Fibroblast of peridontal ligament (primary cell): ENCODE results near the gene ACOX3.
A peak's percentile ranks its signal among the peaks of the same experiment; 100 is the strongest.
"Not testable (repeated sequence)": the region's sequence is repeated elsewhere in the genome, so short reads cannot be mapped to it uniquely, and the experiment has no call there.

Source experiments
- DNase-seq: peaks from one replicate; pipeline ENCODE4 v3.0.0-alpha.2; 2010; ENCODE audit errors: extremely low read depth

The ACOX3 gene

GRCh38 chr4:8434251-8435073 is 6.1 kb downstream of the ACOX3 start:
- no peak for DNase-seq

GRCh38 chr4:8433136-8433535 is 7.4 kb downstream of the ACOX3 start:
- DNase-seq = no peak

GRCh38 chr4:8431553-8431952 is 9.0 kb downstream of the ACOX3 start:
- DNase-seq = no peak

- peak; percentile 77 for DNase-seq
Observed at GRCh38 chr4:8428288-8429097, 12.0 kb downstream of the ACOX3 start.

DNA sequence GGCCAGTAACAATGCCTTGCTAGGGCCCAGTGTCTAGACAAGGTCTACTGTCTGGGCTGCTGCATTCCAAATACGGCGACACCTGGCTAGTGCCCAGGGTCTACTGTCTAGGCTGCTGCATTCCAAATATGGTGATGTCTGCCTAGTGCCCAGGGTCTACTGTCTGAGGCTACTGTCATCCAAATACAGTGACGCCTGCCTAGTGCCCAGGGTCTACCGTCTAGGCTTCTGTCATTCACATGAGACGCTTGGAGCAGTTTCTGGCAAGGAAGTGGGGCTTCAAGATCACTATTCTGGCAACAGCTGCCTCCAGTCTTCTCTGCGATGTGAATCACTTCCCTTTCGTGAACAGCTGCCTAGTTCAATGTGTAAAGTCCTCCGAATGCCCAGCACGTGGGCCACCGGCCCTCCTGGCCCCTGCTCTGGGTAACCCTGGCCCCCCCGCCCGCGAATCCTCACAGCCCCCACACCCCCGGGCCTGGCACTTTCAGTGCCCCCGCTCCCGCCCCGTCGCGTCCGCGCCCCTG is 12.7 kb downstream of the ACOX3 start:
- peak; percentile 62 for DNase-seq

- DNase-seq = no peak
Observed at GRCh38 chr4:8427262-8427661, 13.3 kb downstream of the ACOX3 start.

DNA sequence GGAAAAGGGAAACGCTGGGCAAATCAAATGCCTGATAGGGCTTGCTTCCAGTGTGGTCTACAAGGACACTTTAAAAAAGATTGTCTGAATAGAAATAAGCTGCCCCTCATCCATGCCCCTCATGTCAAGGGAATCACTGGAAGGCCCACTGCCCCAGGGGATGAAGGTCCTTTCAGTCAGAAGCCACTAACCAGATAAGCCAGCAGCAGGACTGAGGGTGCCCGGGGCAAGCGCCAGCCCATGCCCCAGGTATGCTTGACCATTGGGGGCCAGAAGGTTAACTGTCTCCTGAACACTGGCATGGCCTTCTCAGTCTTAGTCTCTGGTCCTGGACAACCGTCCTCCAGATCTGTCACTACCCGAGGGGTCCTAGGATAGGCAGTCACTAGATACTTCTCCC is 17.7 kb downstream of the ACOX3 start:
- DNase-seq = no peak

GRCh38 chr4:8422327-8422726 is 18.2 kb downstream of the ACOX3 start:
- no peak for DNase-seq

GRCh38 chr4:8420151-8420550 is 20.4 kb downstream of the ACOX3 start:
- DNase-seq = not testable (repeated sequence)

DNA sequence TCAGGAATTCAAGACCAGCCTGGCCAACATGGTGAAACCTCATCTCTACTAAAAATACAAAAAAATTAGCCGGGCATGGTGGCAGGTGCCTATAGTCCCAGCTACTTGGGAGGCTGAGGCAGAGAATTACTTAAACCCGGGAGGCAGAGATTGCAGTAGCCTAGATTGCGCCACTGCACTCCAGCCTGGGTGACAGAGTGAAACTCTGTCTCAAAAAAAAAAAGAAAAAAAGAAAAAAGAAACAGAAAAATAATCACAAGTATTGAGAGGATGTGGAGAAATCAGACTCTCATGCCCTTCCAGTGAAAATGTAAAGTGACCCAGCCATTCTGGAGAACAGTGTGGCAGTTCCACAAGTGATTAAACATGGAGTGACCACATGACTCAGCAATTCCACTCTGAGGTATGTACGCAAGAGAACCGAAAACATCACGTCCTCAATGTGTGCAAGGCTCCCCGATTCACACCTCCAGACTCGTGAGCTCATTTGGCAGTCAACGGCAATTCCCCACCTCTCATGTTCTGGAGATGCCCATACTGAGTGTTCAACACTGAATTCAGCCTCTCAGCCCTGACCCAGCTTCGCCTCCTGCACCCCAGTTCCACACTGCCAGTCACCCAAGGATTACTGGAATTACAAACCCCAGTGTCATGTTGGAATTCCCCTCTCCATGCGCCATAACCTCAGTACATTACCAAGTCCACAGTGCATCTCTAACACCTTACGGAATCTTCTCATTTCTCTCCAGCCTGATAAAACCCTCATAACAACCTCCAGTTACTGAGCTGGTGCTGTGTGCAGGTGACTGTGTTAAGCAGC is 21.1 kb downstream of the ACOX3 start:
- DNase-seq = peak; percentile 18

- no peak for DNase-seq
Observed at GRCh38 chr4:8417071-8417614, 23.4 kb downstream of the ACOX3 start.

DNA sequence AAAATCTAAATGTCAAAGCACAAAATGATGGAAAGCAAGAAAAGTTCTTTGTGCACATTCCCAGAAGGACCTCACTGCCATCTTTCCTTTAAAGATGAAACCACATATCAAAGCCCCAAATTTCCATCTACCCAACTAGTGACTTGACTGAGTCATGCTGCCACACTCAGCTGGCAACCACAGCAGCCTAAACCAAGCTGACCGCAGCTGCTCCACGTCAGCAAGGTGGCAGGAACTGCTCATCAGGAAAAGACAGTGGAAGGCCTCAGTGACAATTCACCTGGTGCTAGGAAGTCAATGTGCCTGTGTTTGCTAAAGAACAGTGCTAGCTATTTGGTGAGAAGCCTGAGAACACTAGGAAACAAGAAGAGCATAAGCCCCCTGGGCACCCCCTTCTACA is 26.1 kb downstream of the ACOX3 start:
- DNase-seq = no peak

- DNase-seq = no peak
Observed at GRCh38 chr4:8412288-8412687, 28.2 kb downstream of the ACOX3 start.

DNA sequence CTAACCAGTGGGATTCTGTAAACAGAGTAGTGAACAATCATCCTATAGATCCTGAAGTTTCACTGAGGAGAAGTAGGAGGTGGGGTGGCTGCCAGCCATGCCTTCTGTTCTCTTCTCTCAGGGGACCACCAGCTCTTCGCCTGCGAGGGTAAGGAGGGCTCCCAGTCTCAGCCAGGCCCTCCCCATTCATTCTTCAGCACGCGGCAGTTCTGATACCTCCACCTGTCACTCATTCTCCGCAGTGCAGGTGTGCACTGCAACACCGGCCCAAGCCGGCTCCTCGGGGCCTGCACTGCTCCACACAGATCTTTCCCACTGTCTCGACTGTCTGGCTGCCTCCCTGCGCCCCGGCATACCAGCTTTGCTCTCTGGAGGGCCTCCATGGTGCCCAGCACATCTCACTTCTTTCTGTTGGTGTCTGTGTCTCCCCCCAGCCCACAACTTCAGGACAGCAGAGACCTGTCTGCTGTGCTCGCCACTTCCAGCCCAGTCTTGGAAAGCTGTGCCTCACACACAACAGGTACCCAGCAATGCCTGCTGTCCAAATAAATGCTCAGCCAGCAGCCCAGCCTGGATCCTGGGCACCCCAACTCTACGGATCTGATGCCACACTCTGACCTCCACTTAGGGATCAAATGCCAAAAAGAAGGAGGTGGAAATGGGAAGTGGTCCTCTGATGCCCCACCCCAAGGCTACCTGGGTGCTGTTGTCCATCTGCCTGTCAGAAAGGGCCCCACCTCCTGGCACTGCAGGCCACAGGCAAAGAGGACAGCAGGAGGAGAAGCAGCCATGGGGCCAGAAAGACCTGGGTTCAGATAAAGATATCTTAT is 29.0 kb downstream of the ACOX3 start:
- DNase-seq = no peak

DNA sequence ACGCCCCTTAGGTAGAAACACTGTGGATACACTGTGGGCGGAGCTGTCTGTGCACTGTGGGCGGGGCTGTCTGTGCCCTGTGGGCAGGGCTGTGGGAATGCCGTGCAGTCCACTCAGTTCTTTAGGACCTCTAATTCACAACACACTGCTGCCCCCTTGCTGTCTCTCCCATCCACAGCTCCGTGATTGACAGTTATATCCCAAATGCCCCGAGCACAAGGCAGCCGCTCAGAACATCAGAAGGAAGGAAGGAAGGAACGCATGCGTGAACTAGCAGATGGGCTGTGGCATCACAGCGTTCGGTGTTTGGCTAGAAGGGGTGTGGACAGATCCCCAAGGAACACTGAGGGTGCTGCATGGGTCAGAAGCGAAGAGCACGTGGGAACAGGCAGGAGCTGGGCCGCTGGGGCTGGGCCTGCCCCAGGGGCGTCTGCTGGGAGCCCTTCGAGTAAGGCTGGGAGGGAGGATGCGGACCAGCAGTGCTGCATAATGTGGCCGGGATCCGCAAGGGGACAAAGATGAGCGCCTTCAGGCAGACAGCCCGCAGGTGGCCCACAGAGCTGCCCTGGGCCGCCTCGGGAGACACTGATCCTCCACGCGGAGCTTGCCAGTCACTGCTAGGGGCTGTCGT is 29.8 kb downstream of the ACOX3 start:
- peak; percentile 52 for DNase-seq

DNA sequence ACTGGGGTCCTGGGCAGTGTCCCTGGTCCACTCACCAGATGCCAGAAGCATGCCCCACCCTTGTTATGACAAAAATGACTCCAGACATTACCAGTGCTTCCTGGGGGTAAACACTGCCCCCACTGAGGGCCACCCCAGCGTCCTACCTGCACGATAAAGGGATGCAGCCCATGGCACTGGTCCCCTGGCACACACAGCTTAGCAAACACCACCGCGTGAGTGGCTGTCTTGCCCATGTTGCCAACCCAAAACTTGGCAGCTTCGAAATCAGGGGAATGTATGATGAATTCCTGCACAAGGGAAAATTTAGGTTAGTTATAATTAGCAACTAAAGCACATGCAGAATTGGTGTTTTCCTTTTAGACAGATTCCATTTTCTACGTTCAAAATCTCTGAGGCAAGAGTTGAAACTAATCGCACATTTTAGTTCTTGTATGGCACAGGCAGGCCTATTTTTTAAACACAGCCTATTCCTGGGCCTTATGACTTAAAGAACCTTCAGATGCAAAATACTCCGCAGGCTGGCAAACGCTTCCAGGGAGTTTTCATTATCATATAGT is 30.4 kb downstream of the ACOX3 start:
- DNase-seq = no peak

DNA sequence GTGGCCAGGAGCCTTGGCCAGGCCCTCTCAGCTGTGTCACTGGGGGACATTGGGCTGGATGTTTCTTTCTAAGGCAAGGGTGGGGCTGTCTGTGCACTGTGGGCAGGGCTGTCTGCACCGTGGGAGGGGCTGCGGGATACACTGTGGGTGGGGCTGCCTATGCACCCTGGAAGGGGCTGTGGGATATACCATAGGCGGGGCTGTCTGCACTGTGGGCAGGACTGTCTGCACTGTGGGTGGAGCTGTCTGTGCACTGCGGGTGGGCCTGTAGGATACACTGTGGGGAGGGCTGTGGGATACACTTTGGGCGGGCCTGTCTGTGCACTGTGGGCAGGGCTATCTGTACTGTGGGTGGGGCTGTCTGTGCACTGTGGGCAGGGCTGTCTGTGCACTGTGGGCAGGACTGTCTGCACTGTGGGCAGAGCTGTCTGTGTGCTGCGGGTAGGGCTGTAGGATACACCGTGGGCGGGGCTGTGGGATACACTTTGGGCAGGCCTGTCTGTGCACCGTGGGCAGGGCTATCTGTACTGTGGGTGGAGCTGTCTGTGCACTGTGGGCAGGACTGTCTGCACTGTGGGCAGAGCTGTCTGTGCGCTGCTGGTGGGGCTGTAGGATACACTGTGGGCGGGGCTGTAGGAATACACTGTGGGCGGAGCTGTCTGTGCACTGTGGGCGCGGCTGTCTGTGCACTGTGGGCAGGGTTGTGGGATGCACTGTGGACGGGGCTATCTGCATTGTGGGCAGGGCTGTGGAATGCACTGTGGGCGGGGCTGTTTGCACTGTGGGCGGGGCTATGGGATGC is 31.1 kb downstream of the ACOX3 start:
- no peak for DNase-seq

- DNase-seq = no peak
Observed at GRCh38 chr4:8407756-8408155, 32.8 kb downstream of the ACOX3 start.

GRCh38 chr4:8407316-8407715 is 33.2 kb downstream of the ACOX3 start:
- no peak for DNase-seq
